ENCODE data around the gene CERS2.

Gene CERS2

GRCh38 chr1:150927624-150928023, 47.0 kb downstream of the CERS2 start:
- TF ChIP-seq POLR2A (IDR thresholded peaks at IDR 0.05; ENCODE audit: low read depth, low read length): no peak
- no peak for DNase-seq (ENCODE audit: insufficient read length, low spot score)
- FAIRE-seq: no peak

- peak; percentile 98 for DNase-seq (ENCODE audit: insufficient read length, low spot score)
- no peak; the same call in 1 of the 2 replicates for TF ChIP-seq POLR2A (IDR thresholded peaks at IDR 0.05; ENCODE audit: low read depth, low read length)
- FAIRE-seq: peak; percentile 87
Measured at GRCh38 chr1:150926097-150926741, 48.4 kb downstream of the CERS2 start, which contains the start of gene SETDB1. Gene SETDB1 (plus strand): TSS chr1:150926363. CDS start chr1:150927715, 1,352 bp downstream.

- FAIRE-seq: no peak
- no peak for TF ChIP-seq POLR2A (IDR thresholded peaks at IDR 0.05; ENCODE audit: low read depth, low read length)
- DNase-seq (ENCODE audit: insufficient read length, low spot score): no peak
Measured at GRCh38 chr1:150925080-150925479, 49.6 kb downstream of the CERS2 start.

GRCh38 chr1:150922519-150922975, 52.1 kb downstream of the CERS2 start:
- FAIRE-seq (peak; percentile 89), DNase-seq (ENCODE audit: insufficient read length, low spot score) (peak; percentile 82)
- TF ChIP-seq POLR2A (IDR thresholded peaks at IDR 0.05; ENCODE audit: low read depth, low read length): no peak

- FAIRE-seq (no peak), DNase-seq (ENCODE audit: insufficient read length, low spot score) (no peak)
- no peak for TF ChIP-seq POLR2A (IDR thresholded peaks at IDR 0.05; ENCODE audit: low read depth, low read length)
Measured at GRCh38 chr1:150917387-150917786, 57.2 kb downstream of the CERS2 start.

All from H54 (cell line).